SK-N-SH (cell line): ENCODE data around the gene NR1H4. TPM values are rescaled to one million over a fixed set of nuclear protein-coding genes. Genes with fewer than 3 reads are reported as not detected.

Experiments
- CTCF ChIA-PET: fragments of 300-600, 350-600 bp; formaldehyde crosslinking; extraction: SDS; loops from one replicate; lab custom pipeline; 2021; lab: Yijun Ruan, JAX
- POLR2A ChIA-PET: fragments of 350-600 bp; sonication (Branson Sonifier 250); formaldehyde crosslinking; extraction: SDS; loops from one replicate; lab custom pipeline; 2020; ENCODE audit warnings: antibody characterized with exemption, inconsistent platforms; lab: Yijun Ruan, JAX
- DNase-seq: peaks from one replicate; pipeline ENCODE4 v3.0.0; 2012
- H2AFZ ChIP-seq: fragments of 200-600 bp; sonication (generic); 2 replicates; pipeline ENCODE4 v1.8.1; 2016; ENCODE audit warnings: antibody characterized with exemption, mild to moderate bottlenecking, low read depth
- H3F3A ChIP-seq: fragments of 200-600 bp; sonication (generic); replicated peaks from 2 replicates; pipeline ENCODE3; 2016; ENCODE audit warnings: antibody characterized with exemption, mild to moderate bottlenecking; ENCODE audit not compliant: insufficient read depth
- H3K27ac ChIP-seq, 2 experiments: fragments of 200-500 bp in 1 of 2; fragments of 200-600 bp in 1 of 2; sonication (Bioruptor generic) in 1 of 2; sonication (generic), shearing (Covaris generic) in 1 of 2; 2 replicates each; pipeline versions ENCODE4 v1.5.1 to v1.6.1; 2014 to 2016; ENCODE audit warnings: low read depth in 2 of 2, inconsistent platforms in 1 of 2, low read length in 1 of 2, mild to moderate bottlenecking in 1 of 2, mixed read lengths in 1 of 2
- H3K27me3 ChIP-seq: fragments of 200-600 bp; sonication (generic), shearing (Covaris generic); 2 replicates; pipeline ENCODE4 v1.6.1; 2016; ENCODE audit warnings: mixed run types; ENCODE audit not compliant: insufficient read depth
- H3K36me3 ChIP-seq, 2 experiments: fragments of 200-500 bp in 1 of 2; fragments of 200-600 bp in 1 of 2; sonication (Bioruptor generic) in 1 of 2; sonication (generic) in 1 of 2; replicated peaks in 1 of 2; 2 replicates each; pipeline versions ENCODE3 to v1.5.1; 2014 to 2016; ENCODE audit warnings: low read length in 1 of 2, mild to moderate bottlenecking in 1 of 2; ENCODE audit not compliant: insufficient read depth in 2 of 2, control insufficient read depth in 1 of 2
- H3K4me1 ChIP-seq, 2 experiments: fragments of 200-500 bp in 1 of 2; fragments of 200-600 bp in 1 of 2; sonication (Bioruptor generic) in 1 of 2; sonication (generic), shearing (Covaris generic) in 1 of 2; 2 replicates each; pipeline versions ENCODE4 v1.5.1 to v1.6.1; 2014 to 2016; ENCODE audit warnings: low read depth in 1 of 2, low read length in 1 of 2, mixed run types in 1 of 2; ENCODE audit not compliant: insufficient read depth in 2 of 2, control insufficient read depth in 1 of 2
- H3K4me2 ChIP-seq: fragments of 200-600 bp; sonication (generic), shearing (Covaris generic); 2 replicates; pipeline ENCODE4 v1.6.1; 2017; ENCODE audit warnings: mixed run types
- H3K4me3 ChIP-seq, 2 experiments: fragments of 200-500 bp in 1 of 2; fragments of 200-600 bp in 1 of 2; sonication (Bioruptor generic) in 1 of 2; sonication (generic), shearing (Covaris generic) in 1 of 2; 2 replicates each; pipeline versions ENCODE4 v1.5.1 to v1.8.1; 2014 to 2016; ENCODE audit warnings: low read depth in 2 of 2, inconsistent platforms in 1 of 2, low read length in 1 of 2, mild to moderate bottlenecking in 1 of 2, mixed read lengths in 1 of 2, moderate library complexity in 1 of 2
- H3K79me2 ChIP-seq: fragments of 200-600 bp; sonication (generic); 2 replicates; pipeline ENCODE4 v1.8.1; 2017; ENCODE audit warnings: mild to moderate bottlenecking; ENCODE audit not compliant: insufficient read depth
- H3K9ac ChIP-seq: fragments of 200-600 bp; sonication (generic); 2 replicates; pipeline ENCODE4 v1.6.1; 2017; ENCODE audit warnings: mixed run types
- H3K9me2 ChIP-seq: fragments of 200-600 bp; sonication (generic); 2 replicates; pipeline ENCODE4 v1.6.1; 2017; ENCODE audit warnings: mixed run types
- H3K9me3 ChIP-seq: fragments of 200-600 bp; sonication (generic); 2 replicates; pipeline ENCODE4 v1.6.1; 2017; ENCODE audit warnings: mixed run types, mild to moderate bottlenecking, moderate library complexity
- H4K20me1 ChIP-seq: fragments of 200-600 bp; sonication (generic); 2 replicates; pipeline ENCODE4 v1.6.1; 2017; ENCODE audit warnings: mild to moderate bottlenecking, mixed run types; ENCODE audit not compliant: insufficient read depth
- CHD2 ChIP-seq: fragments of 150-350 bp; IDR thresholded peaks from 2 replicates; pipeline ENCODE4 v1.6.1; 2018; ENCODE audit warnings: low read length; ENCODE audit not compliant: partially characterized antibody
- ELF1 ChIP-seq: IDR thresholded peaks from 2 replicates; pipeline ENCODE4 v1.4.0; 2012
- FOSL2 ChIP-seq: IDR thresholded peaks from 2 replicates; pipeline ENCODE4 v1.4.0; 2012; ENCODE audit warnings: low read depth, mild to moderate bottlenecking, moderate library complexity, borderline replicate concordance
- GABPA ChIP-seq: IDR thresholded peaks from 2 replicates; pipeline ENCODE4 v1.4.0; 2012; ENCODE audit warnings: low read depth, mild to moderate bottlenecking
- MEF2A ChIP-seq: IDR thresholded peaks from 2 replicates; pipeline ENCODE4 v1.4.0; 2012; ENCODE audit warnings: low read depth, borderline replicate concordance
- MXI1 ChIP-seq: IDR thresholded peaks from 2 replicates; pipeline ENCODE4 v1.6.1; 2012; ENCODE audit warnings: mild to moderate bottlenecking, low read depth, low read length, improper control_type of control experiment
- NFIC ChIP-seq: IDR thresholded peaks from 2 replicates; pipeline ENCODE4 v1.4.0; 2012; ENCODE audit warnings: borderline replicate concordance
- NRF1 ChIP-seq: IDR thresholded peaks from 2 replicates; pipeline ENCODE4 v1.6.1; 2012; ENCODE audit warnings: low read depth, mild to moderate bottlenecking, low read length
- RAD21 ChIP-seq: IDR thresholded peaks from 2 replicates; pipeline ENCODE4 v1.6.1; 2012; ENCODE audit warnings: mild to moderate bottlenecking, low read length
- RXRA ChIP-seq: IDR thresholded peaks from 2 replicates; pipeline ENCODE4 v1.4.0; 2012; ENCODE audit warnings: low read depth, mild to moderate bottlenecking, borderline replicate concordance
- SIN3A ChIP-seq: IDR thresholded peaks from 2 replicates; pipeline ENCODE4 v1.6.1; 2012; ENCODE audit warnings: low read depth, mild to moderate bottlenecking, low read length, moderate library complexity, borderline replicate concordance
- WGBS: methylation state at CpG from one replicate; pipeline ENCODE4 v1.1.6; 2017; ENCODE audit warnings: low lambda C conversion rate; 5-methylcytosine and 5-hydroxymethylcytosine counted together
- polyA plus RNA-seq, 3 experiments: library from polyadenylated mRNA; depleted of rRNA; stranded (reverse); fragments of >200 nt; gene quantifications; 2 replicates each; pipeline ENCODE4 v1.2.3, GENCODE V29; 2012
- TF ChIP-seq, protein P1 (sequence below): IDR thresholded peaks from 2 replicates; pipeline ENCODE4 v1.6.1; 2012; ENCODE audit warnings: mild to moderate bottlenecking, low read depth, low read length, moderate library complexity
- TF ChIP-seq, protein P2 (sequence below): IDR thresholded peaks from 2 replicates; pipeline ENCODE4 v1.4.0; 2012; ENCODE audit warnings: low read depth, borderline replicate concordance
- TF ChIP-seq, protein P3 (sequence below): IDR thresholded peaks from 2 replicates; pipeline ENCODE4; 2012
- TF ChIP-seq, protein P4 (sequence below): fragments of 150-350 bp; IDR thresholded peaks from 2 replicates; pipeline ENCODE4 v1.6.1; 2016; ENCODE audit warnings: mild to moderate bottlenecking, low read depth, low read length

Gene NR1H4
- polyA plus RNA-seq, 1 of the 3 experiments (the other 2 are of a cell fraction): not detected

DNA sequence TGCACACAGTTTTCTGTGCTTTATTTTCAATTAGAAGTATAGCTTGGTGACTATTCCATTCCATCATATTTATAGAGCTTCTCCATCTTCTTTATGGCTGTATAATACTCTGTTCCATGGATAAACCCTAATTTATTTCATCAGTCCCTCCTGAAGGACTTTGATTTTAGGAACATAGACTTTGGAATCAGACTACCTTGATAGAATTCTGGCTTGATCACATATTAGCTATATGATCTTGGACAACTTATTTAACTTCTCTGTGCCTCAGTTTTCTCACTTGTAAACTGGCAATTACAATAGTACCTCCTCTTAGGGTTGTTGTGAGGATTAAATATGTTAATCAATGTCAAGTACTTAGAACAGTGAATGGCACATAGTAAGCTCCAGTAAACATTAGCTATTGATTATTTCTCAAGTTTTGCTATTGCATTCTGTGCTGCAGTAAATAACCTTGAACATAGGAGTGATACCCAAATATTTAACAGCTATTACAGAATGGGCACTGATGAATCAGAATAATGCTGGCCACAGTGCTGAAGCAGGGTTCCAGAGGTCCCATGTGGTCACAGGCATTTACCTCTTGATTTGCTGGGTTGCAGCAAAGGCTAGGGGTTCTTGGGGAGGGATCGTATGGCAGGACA, 12.2 kb upstream of the NR1H4 start:
- no peaks in the 10 kb centered on the region for H3K36me3 ChIP-seq
- H3K4me1 ChIP-seq: no peaks in the 10 kb centered on the region
- WGBS: 75% methylated on average over 1 of the region's 1 CpG
- DNase-seq: no peak
- no peak overlapping the region for H3K27ac ChIP-seq
- H3F3A ChIP-seq: no peaks in the 10 kb centered on the region
- no peak overlapping the region for H3K4me3 ChIP-seq
- H3K79me2 ChIP-seq: no peaks in the 10 kb centered on the region
- no peak overlapping the region for H3K4me2 ChIP-seq
- H4K20me1 ChIP-seq: no peaks in the 10 kb centered on the region
- no peaks in the 10 kb centered on the region for H3K27me3 ChIP-seq
- no peaks in the 10 kb centered on the region for H3K9me2 ChIP-seq
- no peak overlapping the region for H3K9ac ChIP-seq
- H3K9me3 ChIP-seq: no peaks in the 10 kb centered on the region
- ChIA-PET POLR2A (no interaction called here), CTCF (interaction anchor here (1.5 kb wide), 1 partner anchor 9 kb away, joined by 5 read pairs; no protein-coding TSS in a partner anchor)
- no peak overlapping the region for H2AFZ ChIP-seq
- TF ChIP-seq SIN3A: no peak
- TF ChIP-seq, protein P1, sequence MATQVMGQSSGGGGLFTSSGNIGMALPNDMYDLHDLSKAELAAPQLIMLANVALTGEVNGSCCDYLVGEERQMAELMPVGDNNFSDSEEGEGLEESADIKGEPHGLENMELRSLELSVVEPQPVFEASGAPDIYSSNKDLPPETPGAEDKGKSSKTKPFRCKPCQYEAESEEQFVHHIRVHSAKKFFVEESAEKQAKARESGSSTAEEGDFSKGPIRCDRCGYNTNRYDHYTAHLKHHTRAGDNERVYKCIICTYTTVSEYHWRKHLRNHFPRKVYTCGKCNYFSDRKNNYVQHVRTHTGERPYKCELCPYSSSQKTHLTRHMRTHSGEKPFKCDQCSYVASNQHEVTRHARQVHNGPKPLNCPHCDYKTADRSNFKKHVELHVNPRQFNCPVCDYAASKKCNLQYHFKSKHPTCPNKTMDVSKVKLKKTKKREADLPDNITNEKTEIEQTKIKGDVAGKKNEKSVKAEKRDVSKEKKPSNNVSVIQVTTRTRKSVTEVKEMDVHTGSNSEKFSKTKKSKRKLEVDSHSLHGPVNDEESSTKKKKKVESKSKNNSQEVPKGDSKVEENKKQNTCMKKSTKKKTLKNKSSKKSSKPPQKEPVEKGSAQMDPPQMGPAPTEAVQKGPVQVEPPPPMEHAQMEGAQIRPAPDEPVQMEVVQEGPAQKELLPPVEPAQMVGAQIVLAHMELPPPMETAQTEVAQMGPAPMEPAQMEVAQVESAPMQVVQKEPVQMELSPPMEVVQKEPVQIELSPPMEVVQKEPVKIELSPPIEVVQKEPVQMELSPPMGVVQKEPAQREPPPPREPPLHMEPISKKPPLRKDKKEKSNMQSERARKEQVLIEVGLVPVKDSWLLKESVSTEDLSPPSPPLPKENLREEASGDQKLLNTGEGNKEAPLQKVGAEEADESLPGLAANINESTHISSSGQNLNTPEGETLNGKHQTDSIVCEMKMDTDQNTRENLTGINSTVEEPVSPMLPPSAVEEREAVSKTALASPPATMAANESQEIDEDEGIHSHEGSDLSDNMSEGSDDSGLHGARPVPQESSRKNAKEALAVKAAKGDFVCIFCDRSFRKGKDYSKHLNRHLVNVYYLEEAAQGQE: 0 out of 2 replicates have a peak, but pooled peaks have one; percentile 51
- TF ChIP-seq, all 33 proteins: peak for 1

DNA sequence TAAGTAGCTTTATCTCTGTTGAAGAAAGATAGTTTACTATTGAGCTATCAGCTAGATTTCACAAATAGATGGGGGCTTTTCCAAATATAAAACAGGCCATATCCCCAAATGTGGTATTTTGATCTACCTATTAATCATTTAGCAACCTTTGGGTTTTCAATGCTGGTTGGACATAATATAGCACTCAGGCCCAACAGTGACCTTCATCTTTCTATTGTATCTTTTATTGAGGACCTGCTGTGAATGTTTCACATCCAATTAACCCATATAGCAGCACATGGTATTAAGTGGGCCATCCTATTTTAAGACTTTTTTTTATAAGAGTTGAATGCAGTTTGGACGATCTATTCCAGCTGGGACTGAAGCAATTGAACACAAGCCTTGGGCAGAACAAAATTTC, 10.0 kb upstream of the NR1H4 start:
- POLR2A ChIA-PET: no interaction called here
- no peak for DNase-seq
- no peaks in the 10 kb centered on the region for H3K36me3 ChIP-seq
- WGBS: 52% methylated on average over 1 of the region's 1 CpG
- no peak overlapping the region for H3K27ac ChIP-seq
- H3K27me3 ChIP-seq: no peaks in the 10 kb centered on the region
- H3K9me3 ChIP-seq: no peaks in the 10 kb centered on the region
- H3K4me3 ChIP-seq: no peak overlapping the region
- no peaks in the 10 kb centered on the region for H3F3A ChIP-seq
- H3K9ac ChIP-seq: no peak overlapping the region
- no peak overlapping the region for H3K4me2 ChIP-seq
- H3K9me2 ChIP-seq: no peaks in the 10 kb centered on the region
- no peaks in the 10 kb centered on the region for H4K20me1 ChIP-seq
- H3K4me1 ChIP-seq: no peaks in the 10 kb centered on the region
- H3K79me2 ChIP-seq: no peaks in the 10 kb centered on the region
- no peak overlapping the region for H2AFZ ChIP-seq
- CTCF ChIA-PET: no interaction called here
- TF ChIP-seq CHD2: no peak
- TF ChIP-seq, protein P1: no peak
- TF ChIP-seq, protein P2, sequence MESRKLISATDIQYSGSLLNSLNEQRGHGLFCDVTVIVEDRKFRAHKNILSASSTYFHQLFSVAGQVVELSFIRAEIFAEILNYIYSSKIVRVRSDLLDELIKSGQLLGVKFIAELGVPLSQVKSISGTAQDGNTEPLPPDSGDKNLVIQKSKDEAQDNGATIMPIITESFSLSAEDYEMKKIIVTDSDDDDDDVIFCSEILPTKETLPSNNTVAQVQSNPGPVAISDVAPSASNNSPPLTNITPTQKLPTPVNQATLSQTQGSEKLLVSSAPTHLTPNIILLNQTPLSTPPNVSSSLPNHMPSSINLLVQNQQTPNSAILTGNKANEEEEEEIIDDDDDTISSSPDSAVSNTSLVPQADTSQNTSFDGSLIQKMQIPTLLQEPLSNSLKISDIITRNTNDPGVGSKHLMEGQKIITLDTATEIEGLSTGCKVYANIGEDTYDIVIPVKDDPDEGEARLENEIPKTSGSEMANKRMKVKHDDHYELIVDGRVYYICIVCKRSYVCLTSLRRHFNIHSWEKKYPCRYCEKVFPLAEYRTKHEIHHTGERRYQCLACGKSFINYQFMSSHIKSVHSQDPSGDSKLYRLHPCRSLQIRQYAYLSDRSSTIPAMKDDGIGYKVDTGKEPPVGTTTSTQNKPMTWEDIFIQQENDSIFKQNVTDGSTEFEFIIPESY: no peak
- TF ChIP-seq, protein P3, sequence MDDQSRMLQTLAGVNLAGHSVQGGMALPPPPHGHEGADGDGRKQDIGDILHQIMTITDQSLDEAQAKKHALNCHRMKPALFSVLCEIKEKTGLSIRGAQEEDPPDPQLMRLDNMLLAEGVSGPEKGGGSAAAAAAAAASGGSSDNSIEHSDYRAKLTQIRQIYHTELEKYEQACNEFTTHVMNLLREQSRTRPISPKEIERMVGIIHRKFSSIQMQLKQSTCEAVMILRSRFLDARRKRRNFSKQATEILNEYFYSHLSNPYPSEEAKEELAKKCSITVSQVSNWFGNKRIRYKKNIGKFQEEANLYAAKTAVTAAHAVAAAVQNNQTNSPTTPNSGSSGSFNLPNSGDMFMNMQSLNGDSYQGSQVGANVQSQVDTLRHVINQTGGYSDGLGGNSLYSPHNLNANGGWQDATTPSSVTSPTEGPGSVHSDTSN: no peak
- TF ChIP-seq NRF1: no peak
- TF ChIP-seq MXI1: no peak
- no peak for TF ChIP-seq GABPA
- TF ChIP-seq FOSL2: no peak
- no peak for TF ChIP-seq NFIC
- TF ChIP-seq RXRA: no peak
- TF ChIP-seq ELF1: no peak
- no peak for TF ChIP-seq MEF2A
- no peak for TF ChIP-seq RAD21
- TF ChIP-seq, protein P4, sequence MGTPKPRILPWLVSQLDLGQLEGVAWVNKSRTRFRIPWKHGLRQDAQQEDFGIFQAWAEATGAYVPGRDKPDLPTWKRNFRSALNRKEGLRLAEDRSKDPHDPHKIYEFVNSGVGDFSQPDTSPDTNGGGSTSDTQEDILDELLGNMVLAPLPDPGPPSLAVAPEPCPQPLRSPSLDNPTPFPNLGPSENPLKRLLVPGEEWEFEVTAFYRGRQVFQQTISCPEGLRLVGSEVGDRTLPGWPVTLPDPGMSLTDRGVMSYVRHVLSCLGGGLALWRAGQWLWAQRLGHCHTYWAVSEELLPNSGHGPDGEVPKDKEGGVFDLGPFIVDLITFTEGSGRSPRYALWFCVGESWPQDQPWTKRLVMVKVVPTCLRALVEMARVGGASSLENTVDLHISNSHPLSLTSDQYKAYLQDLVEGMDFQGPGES: no peak
